ENCODE results near the gene ZNF546. TPM values are rescaled to one million over a fixed set of nuclear protein-coding genes. Genes with fewer than 3 reads are reported as not detected.
A peak's percentile ranks its signal among the peaks of the same experiment; 100 is the strongest.

Gene ZNF546
- total and polyA plus RNA-seq, 2 donors (not counting 1 experiment from before 2014, with no cell fraction given), result 1.8 to 15.7 TPM

DNA sequence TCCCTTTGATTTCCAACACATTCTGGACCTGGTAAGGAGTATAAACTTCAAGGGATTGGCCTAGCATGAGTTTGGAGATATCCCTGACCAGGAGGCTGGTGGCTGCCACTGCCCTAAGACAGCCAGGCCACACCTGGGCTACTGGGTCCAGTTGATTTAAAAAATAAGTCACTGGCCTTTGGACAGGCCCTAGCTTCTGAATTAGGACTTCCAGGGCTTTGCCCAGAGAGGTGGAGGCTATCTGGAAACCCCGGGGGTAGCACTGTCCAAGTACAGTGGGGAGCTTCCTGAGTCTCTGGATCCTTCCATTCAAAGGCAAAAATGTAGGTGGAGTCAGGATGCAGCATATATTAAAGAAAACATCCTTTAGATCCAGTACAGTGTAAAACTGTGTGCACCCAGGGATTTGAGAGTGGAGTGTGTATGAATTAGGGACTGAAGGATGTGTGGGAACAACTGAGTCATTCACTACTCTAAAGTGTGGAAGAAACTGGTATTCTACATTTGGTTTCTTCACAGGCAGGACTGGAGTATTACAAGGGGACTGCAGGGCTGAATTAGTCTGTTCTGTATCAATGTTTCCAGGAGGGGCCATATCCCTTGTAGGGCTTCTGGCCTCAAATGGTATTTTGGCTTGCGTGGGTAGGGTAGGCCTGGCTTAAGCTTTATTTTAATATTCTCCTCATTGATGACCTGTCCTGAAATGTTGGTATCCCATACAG, 47.7 kb upstream of the ZNF546 start:
- Mint-ChIP-seq H3K4me1 (peaks cover 63% of the 10 kb centered on the region), H3K9me3 (ENCODE audit: insufficient read depth) (peaks cover 3% of the 10 kb centered on the region), H3K27ac (peak overlapping the region; percentile 5), H3K4me3 (no peak overlapping the region), H3K27me3 (no peaks in the 10 kb centered on the region)
- Histone ChIP-seq H3K27me3 (replicated peaks in 1 of 4; ENCODE audit: control extremely low read depth in 1 of 4, control insufficient read depth in 3 of 4, insufficient read depth in 4 of 4, low read length in 3 of 4) (no peaks in the 10 kb centered on the region), H2AFZ (ENCODE audit: insufficient read depth, low read depth, low read length, poor library complexity, severe bottlenecking) (no peak overlapping the region), H3K27ac (ENCODE audit: low read length in 2 of 2) (no peak overlapping the region), H3K4me1 (ENCODE audit: control insufficient read depth in 2 of 2, insufficient read depth in 2 of 2, low read length in 2 of 2) (peaks cover 74 to 76% of the 10 kb centered on the region in 2 donors), H3K4me3 (ENCODE audit: control extremely low read depth in 1 of 5, extremely low read depth in 1 of 5, insufficient read depth in 1 of 5, low read depth in 2 of 5, low read length in 4 of 5) (no peak overlapping the region), H3K79me2 (ENCODE audit: control insufficient read depth, insufficient read depth, low read length) (peaks cover 54% of the 10 kb centered on the region), H3K9ac (ENCODE audit: low read length) (no peak overlapping the region), H3K36me3 (replicated peaks in 1 of 2; ENCODE audit: control extremely low read depth in 1 of 2, control insufficient read depth in 1 of 2, extremely low read depth in 1 of 2, insufficient read depth in 2 of 2, low read length in 1 of 2) (no peaks in the 10 kb centered on the region), H4K20me1 (ENCODE audit: control insufficient read depth, insufficient read depth, low read length, poor library complexity, severe bottlenecking) (no peaks in the 10 kb centered on the region), H3K9me3 (ENCODE audit: control extremely low read depth in 1 of 3, control insufficient read depth in 2 of 3, insufficient read depth in 1 of 3, low read length in 2 of 3) (peaks cover 0 to 16% (median 0%) of the 10 kb centered on the region in 3 donors), H3K4me2 (replicated peaks; ENCODE audit: low read depth, low read length, poor library complexity, severe bottlenecking) (peak overlapping the region; percentile 74)
- POLR2A ChIA-PET, result no interaction called here
- intact Hi-C loops (cut with micrococcal nuclease), result no loop called here
- TF ChIP-seq, protein P1, sequence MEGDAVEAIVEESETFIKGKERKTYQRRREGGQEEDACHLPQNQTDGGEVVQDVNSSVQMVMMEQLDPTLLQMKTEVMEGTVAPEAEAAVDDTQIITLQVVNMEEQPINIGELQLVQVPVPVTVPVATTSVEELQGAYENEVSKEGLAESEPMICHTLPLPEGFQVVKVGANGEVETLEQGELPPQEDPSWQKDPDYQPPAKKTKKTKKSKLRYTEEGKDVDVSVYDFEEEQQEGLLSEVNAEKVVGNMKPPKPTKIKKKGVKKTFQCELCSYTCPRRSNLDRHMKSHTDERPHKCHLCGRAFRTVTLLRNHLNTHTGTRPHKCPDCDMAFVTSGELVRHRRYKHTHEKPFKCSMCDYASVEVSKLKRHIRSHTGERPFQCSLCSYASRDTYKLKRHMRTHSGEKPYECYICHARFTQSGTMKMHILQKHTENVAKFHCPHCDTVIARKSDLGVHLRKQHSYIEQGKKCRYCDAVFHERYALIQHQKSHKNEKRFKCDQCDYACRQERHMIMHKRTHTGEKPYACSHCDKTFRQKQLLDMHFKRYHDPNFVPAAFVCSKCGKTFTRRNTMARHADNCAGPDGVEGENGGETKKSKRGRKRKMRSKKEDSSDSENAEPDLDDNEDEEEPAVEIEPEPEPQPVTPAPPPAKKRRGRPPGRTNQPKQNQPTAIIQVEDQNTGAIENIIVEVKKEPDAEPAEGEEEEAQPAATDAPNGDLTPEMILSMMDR (IDR thresholded peaks at IDR 0.05), result no peak
- no peak for TF ChIP-seq EZH2 (IDR thresholded peaks at IDR 0.05; ENCODE audit: borderline replicate concordance, insufficient read depth, low read depth, low read length, poor library complexity, severe bottlenecking)
- CTCF ChIA-PET, result interaction anchor here (1.5 to 2.8 kb wide), 2 partner anchors 21 kb away, joined by 6 to 13 read pairs; partner anchors contain the start of gene PSMC4
- no peak for DNase-seq
- 100% methylated on average over 1 of the region's 2 CpGs for WGBS (ENCODE audit: insufficient coverage)
- ATAC-seq (ENCODE audit: low read depth), result no peak

DNA sequence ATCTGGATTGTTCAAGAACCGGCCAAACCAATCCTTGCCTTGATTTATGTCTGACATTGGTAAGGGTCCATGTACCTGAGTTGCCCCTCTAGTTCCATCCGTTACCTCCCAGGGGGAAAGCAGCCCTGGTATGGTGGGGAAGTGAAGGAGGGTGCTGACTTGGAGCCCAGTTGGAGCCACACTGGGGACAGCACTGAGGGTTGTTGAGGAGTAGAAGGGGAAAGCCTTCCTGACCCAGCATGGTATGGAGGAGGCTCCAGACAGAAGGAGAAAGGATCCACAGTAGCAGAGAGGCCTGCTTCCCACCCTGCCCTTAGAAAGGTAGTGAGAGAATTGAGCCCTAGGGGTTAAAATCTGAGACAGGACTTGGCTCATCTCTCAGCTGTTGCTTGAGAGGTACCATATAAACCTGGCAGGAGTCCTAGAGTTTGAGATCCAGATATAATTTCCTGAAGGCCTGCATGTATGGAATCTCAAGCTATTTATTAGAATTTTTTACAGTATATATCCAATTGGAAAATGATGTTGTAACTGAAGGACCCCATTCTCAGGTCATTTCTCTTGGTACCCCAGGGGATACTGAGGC, 45.7 kb upstream of the ZNF546 start:
- Mint-ChIP-seq H3K4me3 (peak overlapping the region; percentile 84), H3K27ac (peak overlapping the region; percentile 92), H3K9me3 (ENCODE audit: insufficient read depth) (peaks cover 3% of the 10 kb centered on the region), H3K27me3 (no peaks in the 10 kb centered on the region), H3K4me1 (peaks cover 68% of the 10 kb centered on the region)
- H3K27ac ChIP-seq (ENCODE audit: low read length in 2 of 2), result peak overlapping the region; percentile 28 to 97
- peaks cover 0 to 16% (median 0%) of the 10 kb centered on the region in 3 donors for H3K9me3 ChIP-seq (ENCODE audit: control extremely low read depth in 1 of 3, control insufficient read depth in 2 of 3, insufficient read depth in 1 of 3, low read length in 2 of 3)
- DNase-seq, result no peak
- H4K20me1 ChIP-seq (ENCODE audit: control insufficient read depth, insufficient read depth, low read length, poor library complexity, severe bottlenecking), result no peaks in the 10 kb centered on the region
- no peak for ATAC-seq (ENCODE audit: low read depth)
- intact Hi-C loops (cut with micrococcal nuclease), result no loop called here
- H3K4me3 ChIP-seq (ENCODE audit: control extremely low read depth in 1 of 5, extremely low read depth in 1 of 5, insufficient read depth in 1 of 5, low read depth in 2 of 5, low read length in 4 of 5), result peak overlapping the region in 2 of 5 experiments; percentile 7 to 23
- no peaks in the 10 kb centered on the region for H3K27me3 ChIP-seq (replicated peaks in 1 of 4; ENCODE audit: control extremely low read depth in 1 of 4, control insufficient read depth in 3 of 4, insufficient read depth in 4 of 4, low read length in 3 of 4)
- no peaks in the 10 kb centered on the region for H3K36me3 ChIP-seq (replicated peaks in 1 of 2; ENCODE audit: control extremely low read depth in 1 of 2, control insufficient read depth in 1 of 2, extremely low read depth in 1 of 2, insufficient read depth in 2 of 2, low read length in 1 of 2)
- peaks cover 72 to 79% of the 10 kb centered on the region in 2 donors for H3K4me1 ChIP-seq (ENCODE audit: control insufficient read depth in 2 of 2, insufficient read depth in 2 of 2, low read length in 2 of 2)
- H3K9ac ChIP-seq (ENCODE audit: low read length), result no peak overlapping the region
- POLR2A ChIA-PET, result interaction anchor here (0.6 to 1.3 kb wide), 2 partner anchors 9 to 20 kb away, joined by 5 read pairs; no protein-coding TSS in a partner anchor
- 93% methylated on average over 2 of the region's 2 CpGs for WGBS (ENCODE audit: insufficient coverage)
- TF ChIP-seq, protein P1 (IDR thresholded peaks at IDR 0.05), result no peak
- TF ChIP-seq EZH2 (IDR thresholded peaks at IDR 0.05; ENCODE audit: borderline replicate concordance, insufficient read depth, low read depth, low read length, poor library complexity, severe bottlenecking), result no peak
- H3K4me2 ChIP-seq (replicated peaks; ENCODE audit: low read depth, low read length, poor library complexity, severe bottlenecking), result peak overlapping the region; percentile 74
- peaks cover 50% of the 10 kb centered on the region for H3K79me2 ChIP-seq (ENCODE audit: control insufficient read depth, insufficient read depth, low read length)
- CTCF ChIA-PET, result interaction anchor here (1.1 to 1.3 kb wide), 2 partner anchors 9 to 19 kb away, joined by 3 to 11 read pairs; partner anchors contain the start of gene PSMC4
- H2AFZ ChIP-seq (ENCODE audit: insufficient read depth, low read depth, low read length, poor library complexity, severe bottlenecking), result no peak overlapping the region
